Mesendoderm (in vitro differentiated cells): ENCODE data around the gene LEFTY1.
A peak's percentile ranks its signal among the peaks of the same experiment; 100 is the strongest.
"Not testable (repeated sequence)": the region's sequence is repeated elsewhere in the genome, so short reads cannot be mapped to it uniquely, and the experiment has no call there.

ENCODE experiments used
- DNase-seq: peaks from one replicate; pipeline ENCODE4 v3.0.0; 2013
- H2AK5ac ChIP-seq: 2 replicates; pipeline ENCODE4 v1.6.1; 2013; ENCODE audit warnings: low read length, inconsistent platforms
- H2BK120ac ChIP-seq: 2 replicates; pipeline ENCODE4 v1.6.1; 2013; ENCODE audit warnings: low read depth, mild to moderate bottlenecking, low read length, moderate library complexity, mixed read lengths
- H2BK15ac ChIP-seq: replicated peaks from 2 replicates; pipeline ENCODE4 v1.6.1; 2013; ENCODE audit warnings: low read depth, mild to moderate bottlenecking, moderate library complexity
- H2BK5ac ChIP-seq: 2 replicates; pipeline ENCODE4 v1.6.1; 2013; ENCODE audit warnings: low read length, inconsistent platforms
- H3K18ac ChIP-seq: 2 replicates; pipeline ENCODE4 v1.6.1; 2013; ENCODE audit warnings: mild to moderate bottlenecking, low read length, mixed read lengths
- H3K23ac ChIP-seq: one replicate; pipeline ENCODE4 v1.6.1; 2013; ENCODE audit warnings: low read length
- H3K27ac ChIP-seq: 2 replicates; pipeline ENCODE4 v1.5.1; 2013; ENCODE audit warnings: low read depth, mild to moderate bottlenecking, inconsistent platforms, low read length, moderate library complexity
- H3K27me3 ChIP-seq: 2 replicates; pipeline ENCODE4 v1.6.1; 2013; ENCODE audit warnings: low read length, control low read depth, mild to moderate bottlenecking, inconsistent platforms; ENCODE audit not compliant: insufficient read depth, poor library complexity
- H3K36me3 ChIP-seq: 2 replicates; pipeline ENCODE4 v1.6.1; 2013; ENCODE audit warnings: low read length, inconsistent platforms; ENCODE audit not compliant: control insufficient read depth, insufficient read depth
- H3K4ac ChIP-seq: one replicate; pipeline ENCODE4 v1.6.1; 2013; ENCODE audit warnings: low read depth, mild to moderate bottlenecking, low read length, moderate library complexity
- H3K4me1 ChIP-seq: 2 replicates; pipeline ENCODE4 v1.6.1; 2013; ENCODE audit warnings: low read depth, low read length, inconsistent platforms; ENCODE audit not compliant: control insufficient read depth
- H3K4me2 ChIP-seq: 2 replicates; pipeline ENCODE4 v1.6.1; 2013; ENCODE audit warnings: low read length
- H3K4me3 ChIP-seq: 2 replicates; pipeline ENCODE4 v1.5.1; 2013; ENCODE audit warnings: mild to moderate bottlenecking, low read length
- H3K56ac ChIP-seq: one replicate; pipeline ENCODE4 v1.6.1; 2013; ENCODE audit warnings: low read length
- H3K79me1 ChIP-seq: 2 replicates; pipeline ENCODE4 v1.6.1; 2013; ENCODE audit warnings: low read length, inconsistent platforms
- H3K79me2 ChIP-seq: 2 replicates; pipeline ENCODE4 v1.6.1; 2013; ENCODE audit warnings: mild to moderate bottlenecking, low read length; ENCODE audit not compliant: control insufficient read depth, insufficient read depth
- H3K9ac ChIP-seq: 2 replicates; pipeline ENCODE4 v1.6.1; 2013; ENCODE audit warnings: low read length, inconsistent platforms
- H4K5ac ChIP-seq: one replicate; pipeline ENCODE4 v1.6.1; 2013; ENCODE audit warnings: low read length
- H4K8ac ChIP-seq: one replicate; pipeline ENCODE4 v1.6.1; 2013; ENCODE audit warnings: low read depth, mild to moderate bottlenecking, control low read depth, low read length, moderate library complexity
- WGBS: extraction: QIAGEN DNeasy Blood & Tissue Kit; methylation state at CpG from one replicate; pipeline ENCODE4 v1.1.7; 2013; ENCODE audit warnings: low lambda C conversion rate, missing lambda C conversion rate; ENCODE audit not compliant: insufficient coverage; ENCODE audit errors: extremely low coverage; 5-methylcytosine and 5-hydroxymethylcytosine counted together

The LEFTY1 gene

GRCh38 chr1:225933072-225933471, 44.1 kb upstream of the LEFTY1 start:
- H2AK5ac ChIP-seq: no peak overlapping the region

GRCh38 chr1:225931270-225932136, 42.6 kb upstream of the LEFTY1 start:
- Histone ChIP-seq H3K4ac (no peak overlapping the region), H3K18ac (no peak overlapping the region), H3K9ac (no peak overlapping the region), H3K27ac (no peak overlapping the region), H3K36me3 (no peaks in the 10 kb centered on the region), H3K27me3 (no peaks in the 10 kb centered on the region), H3K4me3 (no peak overlapping the region), H3K23ac (no peak overlapping the region), H4K8ac (no peak overlapping the region), H2BK120ac (no peak overlapping the region), H2AK5ac (no peak overlapping the region), H3K56ac (no peak overlapping the region), H3K79me2 (no peaks in the 10 kb centered on the region), H3K4me1 (no peaks in the 10 kb centered on the region), H2BK15ac (no peak overlapping the region), H3K4me2 (no peak overlapping the region), H3K79me1 (no peaks in the 10 kb centered on the region), H4K5ac (no peak overlapping the region), H2BK5ac (no peak overlapping the region)
- no CpG with 5 or more reads among the region's 5 CpGs for WGBS
- DNase-seq: no peak

More at GRCh38 chr1:225933072-225933471, 44.1 kb upstream of the LEFTY1 start:
- no peak overlapping the region for H4K5ac ChIP-seq
- no peak for DNase-seq
- H3K4me1 ChIP-seq: no peaks in the 10 kb centered on the region
- H3K79me1 ChIP-seq: no peaks in the 10 kb centered on the region
- 100% methylated on average over 1 of the region's 2 CpGs for WGBS
- no peak overlapping the region for H3K18ac ChIP-seq
- H3K56ac ChIP-seq: no peak overlapping the region
- no peak overlapping the region for H3K9ac ChIP-seq
- no peak overlapping the region for H3K23ac ChIP-seq
- no peak overlapping the region for H3K4me3 ChIP-seq
- no peak overlapping the region for H3K4me2 ChIP-seq
- H3K36me3 ChIP-seq: no peaks in the 10 kb centered on the region
- H3K4ac ChIP-seq: no peak overlapping the region
- no peak overlapping the region for H2BK15ac ChIP-seq
- no peaks in the 10 kb centered on the region for H3K79me2 ChIP-seq
- no peaks in the 10 kb centered on the region for H3K27me3 ChIP-seq
- H4K8ac ChIP-seq: no peak overlapping the region
- H2BK120ac ChIP-seq: no peak overlapping the region
- no peak overlapping the region for H3K27ac ChIP-seq
- no peak overlapping the region for H2BK5ac ChIP-seq

DNA sequence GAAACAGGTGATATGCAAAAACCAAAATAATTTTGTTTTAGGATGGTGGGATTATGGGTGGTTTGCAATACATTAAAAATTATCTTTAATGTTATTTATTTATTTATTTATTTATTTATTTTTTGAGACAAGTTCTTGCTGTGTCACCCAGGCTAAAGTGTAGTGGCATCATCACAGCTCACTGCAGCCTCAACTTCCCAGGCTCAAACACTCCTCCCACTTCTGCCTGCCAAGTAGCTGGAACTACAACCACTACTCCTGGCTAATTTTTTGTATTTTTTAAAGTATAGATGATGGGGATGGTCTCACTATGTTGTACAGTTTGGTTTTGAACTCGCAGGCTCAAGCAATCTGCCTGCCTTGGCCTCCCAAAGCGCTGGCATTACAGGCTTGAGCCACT, 41.6 kb upstream of the LEFTY1 start:
- no peak for DNase-seq
- Histone ChIP-seq H3K4me2 (no peak overlapping the region), H3K79me1 (no peaks in the 10 kb centered on the region), H3K18ac (no peak overlapping the region), H3K4me1 (no peaks in the 10 kb centered on the region), H4K8ac (no peak overlapping the region), H3K9ac (no peak overlapping the region), H3K27ac (no peak overlapping the region), H3K23ac (no peak overlapping the region), H3K36me3 (no peaks in the 10 kb centered on the region), H3K4me3 (no peak overlapping the region), H2BK120ac (no peak overlapping the region), H2BK15ac (no peak overlapping the region), H4K5ac (no peak overlapping the region), H3K79me2 (no peaks in the 10 kb centered on the region), H3K4ac (no peak overlapping the region), H3K27me3 (no peaks in the 10 kb centered on the region), H2BK5ac (no peak overlapping the region), H2AK5ac (no peak overlapping the region), H3K56ac (no peak overlapping the region)
- WGBS: no CpG with 5 or more reads among the region's 2 CpGs

GRCh38 chr1:225929462-225929861, 40.5 kb upstream of the LEFTY1 start:
- not testable (repeated sequence) for H3K4me2 ChIP-seq, H3K4me3 ChIP-seq, H2BK120ac ChIP-seq, DNase-seq, H3K4ac ChIP-seq, H3K18ac ChIP-seq, H3K36me3 ChIP-seq, H3K4me1 ChIP-seq, H2BK15ac ChIP-seq, H4K5ac ChIP-seq, H3K27ac ChIP-seq, H3K27me3 ChIP-seq, H3K56ac ChIP-seq, H4K8ac ChIP-seq, H2BK5ac ChIP-seq, H3K9ac ChIP-seq, H3K79me1 ChIP-seq, H3K79me2 ChIP-seq, H2AK5ac ChIP-seq, H3K23ac ChIP-seq
- WGBS: no CpG with 5 or more reads among the region's 3 CpGs

GRCh38 chr1:225928186-225929175, 39.5 kb upstream of the LEFTY1 start:
- Histone ChIP-seq H4K5ac (no peak overlapping the region), H3K79me1 (peaks cover 1% of the 10 kb centered on the region), H3K18ac (no peak overlapping the region), H2BK15ac (no peak overlapping the region), H3K56ac (peak overlapping the region; percentile 72), H3K9ac (peak overlapping the region; percentile 5), H3K4me2 (no peak overlapping the region), H3K27me3 (no peaks in the 10 kb centered on the region), H2AK5ac (no peak overlapping the region), H3K4me3 (no peak overlapping the region), H3K36me3 (no peaks in the 10 kb centered on the region), H2BK120ac (no peak overlapping the region), H3K4ac (no peak overlapping the region), H4K8ac (no peak overlapping the region), H3K23ac (no peak overlapping the region), H3K4me1 (no peaks in the 10 kb centered on the region), H2BK5ac (no peak overlapping the region), H3K27ac (no peak overlapping the region), H3K79me2 (peaks cover 4% of the 10 kb centered on the region)
- no CpG with 5 or more reads among the region's 14 CpGs for WGBS
- DNase-seq: no peak
